OCI-LY7 (cell line): ENCODE data around the gene VPS13D.

Experiments
- EZH2phosphoT487 ChIP-seq: fragments of 200-600 bp; sonication (generic); IDR thresholded peaks from 2 replicates; pipeline ENCODE4 v1.6.1; 2018; ENCODE audit warnings: low read depth, borderline replicate concordance, mild to moderate bottlenecking, mixed run types, antibody characterized with exemption, low read length, moderate library complexity, mixed read lengths
- TF ChIP-seq, protein P1 (sequence below): fragments of 200-600 bp; sonication (generic); conservative IDR thresholded peaks from 2 replicates; pipeline ENCODE4 v1.5.1; 2014; ENCODE audit warnings: mild to moderate bottlenecking, antibody characterized with exemption, low read length, moderate library complexity, mixed read lengths

GRCh38 chr1:12251442-12251841, 21.6 kb downstream of the VPS13D start:
- TF ChIP-seq, protein P1, sequence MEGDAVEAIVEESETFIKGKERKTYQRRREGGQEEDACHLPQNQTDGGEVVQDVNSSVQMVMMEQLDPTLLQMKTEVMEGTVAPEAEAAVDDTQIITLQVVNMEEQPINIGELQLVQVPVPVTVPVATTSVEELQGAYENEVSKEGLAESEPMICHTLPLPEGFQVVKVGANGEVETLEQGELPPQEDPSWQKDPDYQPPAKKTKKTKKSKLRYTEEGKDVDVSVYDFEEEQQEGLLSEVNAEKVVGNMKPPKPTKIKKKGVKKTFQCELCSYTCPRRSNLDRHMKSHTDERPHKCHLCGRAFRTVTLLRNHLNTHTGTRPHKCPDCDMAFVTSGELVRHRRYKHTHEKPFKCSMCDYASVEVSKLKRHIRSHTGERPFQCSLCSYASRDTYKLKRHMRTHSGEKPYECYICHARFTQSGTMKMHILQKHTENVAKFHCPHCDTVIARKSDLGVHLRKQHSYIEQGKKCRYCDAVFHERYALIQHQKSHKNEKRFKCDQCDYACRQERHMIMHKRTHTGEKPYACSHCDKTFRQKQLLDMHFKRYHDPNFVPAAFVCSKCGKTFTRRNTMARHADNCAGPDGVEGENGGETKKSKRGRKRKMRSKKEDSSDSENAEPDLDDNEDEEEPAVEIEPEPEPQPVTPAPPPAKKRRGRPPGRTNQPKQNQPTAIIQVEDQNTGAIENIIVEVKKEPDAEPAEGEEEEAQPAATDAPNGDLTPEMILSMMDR: no peak
- TF ChIP-seq EZH2phosphoT487: no peak
